PFSK-1 (cell line): ENCODE measurements around the gene AIFM3.

ENCODE experiments used
- POLR2AphosphoS5 ChIP-seq: IDR thresholded peaks from 2 replicates; pipeline ENCODE4 v1.6.1; 2012; ENCODE audit warnings: low read depth, mild to moderate bottlenecking, control low read depth, low read length, moderate library complexity
- SIN3A ChIP-seq: IDR thresholded peaks from 2 replicates; pipeline ENCODE4 v1.6.1; 2012; ENCODE audit warnings: mild to moderate bottlenecking, low read length, moderate library complexity, borderline replicate concordance; ENCODE audit not compliant: insufficient read depth
- TF ChIP-seq, protein P1 (sequence below), 2 experiments: IDR thresholded peaks; 2 replicates each; pipeline versions ENCODE4 v1.6.1 to v1.8.0; 2011 to 2012; ENCODE audit warnings: low read depth in 2 of 2, low read length in 2 of 2, control low read depth in 1 of 2, inconsistent platforms in 1 of 2, mild to moderate bottlenecking in 1 of 2, moderate library complexity in 1 of 2; ENCODE audit not compliant: insufficient read depth in 1 of 2

DNA sequence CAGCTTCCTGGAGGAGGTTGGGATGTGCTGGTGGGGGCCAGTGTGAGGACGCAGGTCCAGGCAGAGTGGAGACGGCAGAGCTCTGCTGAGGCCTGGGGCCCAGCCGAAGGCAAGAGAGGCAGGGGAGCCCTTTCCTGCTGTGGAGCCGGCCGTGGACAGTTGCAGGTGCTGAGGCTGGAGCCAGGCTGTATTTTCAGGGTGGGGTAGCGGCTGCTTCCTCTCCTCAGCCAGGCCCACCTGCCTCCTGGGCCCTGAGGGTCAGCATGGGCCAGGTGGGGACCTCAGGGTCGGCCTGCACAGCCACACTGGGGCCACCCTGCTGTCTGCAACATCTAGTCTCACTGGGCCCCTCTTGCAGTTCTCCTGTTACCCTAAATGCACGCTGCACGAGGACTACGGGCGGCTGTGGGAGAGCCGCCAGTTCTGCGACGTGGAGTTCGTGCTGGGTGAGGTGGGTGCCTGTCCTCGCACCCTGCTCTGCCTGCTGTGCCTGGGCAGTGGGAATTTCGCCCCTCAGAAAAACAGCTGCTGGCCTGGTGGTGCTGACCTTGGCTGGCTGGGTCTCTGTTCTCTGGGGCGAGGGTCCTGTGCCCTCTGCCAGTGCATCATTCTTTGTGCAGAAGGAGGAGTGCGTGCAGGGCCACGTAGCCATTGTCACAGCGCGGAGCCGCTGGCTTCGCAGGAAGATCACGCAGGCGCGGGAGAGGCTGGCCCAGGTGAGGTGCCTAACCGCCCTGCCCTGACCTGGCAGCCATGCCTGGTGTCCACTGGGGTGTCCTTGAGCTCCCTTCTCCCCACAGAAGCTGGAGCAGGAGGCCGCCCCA, 26.5 kb downstream of the AIFM3 start:
- TF ChIP-seq, protein P1, sequence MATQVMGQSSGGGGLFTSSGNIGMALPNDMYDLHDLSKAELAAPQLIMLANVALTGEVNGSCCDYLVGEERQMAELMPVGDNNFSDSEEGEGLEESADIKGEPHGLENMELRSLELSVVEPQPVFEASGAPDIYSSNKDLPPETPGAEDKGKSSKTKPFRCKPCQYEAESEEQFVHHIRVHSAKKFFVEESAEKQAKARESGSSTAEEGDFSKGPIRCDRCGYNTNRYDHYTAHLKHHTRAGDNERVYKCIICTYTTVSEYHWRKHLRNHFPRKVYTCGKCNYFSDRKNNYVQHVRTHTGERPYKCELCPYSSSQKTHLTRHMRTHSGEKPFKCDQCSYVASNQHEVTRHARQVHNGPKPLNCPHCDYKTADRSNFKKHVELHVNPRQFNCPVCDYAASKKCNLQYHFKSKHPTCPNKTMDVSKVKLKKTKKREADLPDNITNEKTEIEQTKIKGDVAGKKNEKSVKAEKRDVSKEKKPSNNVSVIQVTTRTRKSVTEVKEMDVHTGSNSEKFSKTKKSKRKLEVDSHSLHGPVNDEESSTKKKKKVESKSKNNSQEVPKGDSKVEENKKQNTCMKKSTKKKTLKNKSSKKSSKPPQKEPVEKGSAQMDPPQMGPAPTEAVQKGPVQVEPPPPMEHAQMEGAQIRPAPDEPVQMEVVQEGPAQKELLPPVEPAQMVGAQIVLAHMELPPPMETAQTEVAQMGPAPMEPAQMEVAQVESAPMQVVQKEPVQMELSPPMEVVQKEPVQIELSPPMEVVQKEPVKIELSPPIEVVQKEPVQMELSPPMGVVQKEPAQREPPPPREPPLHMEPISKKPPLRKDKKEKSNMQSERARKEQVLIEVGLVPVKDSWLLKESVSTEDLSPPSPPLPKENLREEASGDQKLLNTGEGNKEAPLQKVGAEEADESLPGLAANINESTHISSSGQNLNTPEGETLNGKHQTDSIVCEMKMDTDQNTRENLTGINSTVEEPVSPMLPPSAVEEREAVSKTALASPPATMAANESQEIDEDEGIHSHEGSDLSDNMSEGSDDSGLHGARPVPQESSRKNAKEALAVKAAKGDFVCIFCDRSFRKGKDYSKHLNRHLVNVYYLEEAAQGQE (IDR thresholded peaks at IDR 0.05; ENCODE audit: insufficient read depth in 1 of 2, low read depth in 2 of 2, low read length in 2 of 2), result no peak
- TF ChIP-seq POLR2AphosphoS5 (no peak), SIN3A (no peak)
